Dermis blood vessel endothelial cell (primary cell): ENCODE data around the gene NPVF. TPM values are rescaled to one million over a fixed set of nuclear protein-coding genes. Genes with fewer than 3 reads are reported as not detected.
A peak's percentile ranks its signal among the peaks of the same experiment; 100 is the strongest.

ENCODE experiments used
- DNase-seq: peaks from one replicate; pipeline ENCODE4 v3.0.0; 2010
- total RNA-seq: library from RNA; depleted of rRNA; stranded (reverse); fragments of >200 nt; gene quantifications from 2 replicates; pipeline ENCODE4 v1.2.3, GENCODE V29; 2014

NPVF gene
- total RNA-seq, 1 donor from 2014 or later, result not detected

DNA sequence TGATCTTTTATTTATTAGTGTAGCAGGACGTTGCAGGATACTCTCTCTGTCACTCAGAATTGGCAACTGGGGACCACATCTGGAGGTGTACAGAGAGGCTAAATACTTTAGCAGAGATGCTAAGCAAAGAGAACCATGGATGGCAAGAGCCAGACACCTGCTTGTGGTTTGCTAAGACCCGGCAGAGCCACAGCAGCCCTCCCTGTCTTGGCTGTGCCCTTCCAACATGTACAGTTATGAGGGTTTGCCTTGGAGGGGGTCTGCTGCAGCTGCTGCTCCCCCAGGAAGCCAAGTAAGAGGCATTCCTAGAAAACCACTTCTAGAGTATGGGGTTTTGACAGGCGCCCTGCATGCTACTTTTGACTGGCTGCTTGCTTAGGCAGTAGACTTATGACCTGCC is 5.1 kb downstream of the NPVF start:
- DNase-seq, result no peak

DNA sequence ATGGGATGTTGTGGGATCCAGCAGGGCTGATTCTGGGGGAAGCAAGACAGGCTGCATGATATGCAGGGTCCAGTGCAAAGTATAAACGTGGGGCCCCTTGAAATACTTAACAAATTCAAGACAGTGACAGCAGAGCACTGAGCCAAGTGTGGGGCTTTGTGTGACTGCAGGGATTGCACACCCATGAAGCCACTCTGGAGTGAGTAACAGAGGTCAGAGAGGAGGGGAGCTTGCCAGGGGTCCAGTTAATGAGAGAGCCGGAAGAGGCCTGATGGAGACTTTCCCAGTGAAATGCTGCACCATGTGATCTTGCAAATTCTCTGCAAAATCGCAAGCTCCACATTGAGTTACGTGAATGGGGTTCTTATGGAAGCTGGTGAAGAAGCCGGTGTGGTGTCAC is 5.6 kb downstream of the NPVF start:
- DNase-seq, result no peak

- DNase-seq, result no peak
Measured at GRCh38 chr7:25221009-25221408, 7.3 kb downstream of the NPVF start.

GRCh38 chr7:25218191-25218590 is 10.1 kb downstream of the NPVF start:
- DNase-seq, result no peak

DNA sequence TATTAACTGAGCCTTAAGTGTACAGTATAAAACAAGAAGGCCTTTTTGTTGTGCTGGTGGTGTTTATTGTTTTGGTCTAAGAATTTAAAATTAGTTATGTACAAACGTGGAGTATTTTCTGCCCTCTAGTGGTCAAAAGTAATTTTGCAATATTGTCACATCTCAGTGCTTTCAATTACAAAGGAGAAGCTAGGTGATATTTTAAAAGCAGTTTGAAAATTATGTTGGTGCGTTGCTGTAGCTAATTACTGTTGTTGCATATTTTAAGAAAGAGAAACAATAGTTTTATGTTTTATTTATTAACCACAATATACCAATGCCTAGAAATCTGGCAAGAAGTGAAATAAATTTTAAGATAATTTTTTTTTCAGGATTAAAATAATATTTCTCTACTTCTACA is 11.4 kb downstream of the NPVF start:
- peak; percentile 73 for DNase-seq

DNA sequence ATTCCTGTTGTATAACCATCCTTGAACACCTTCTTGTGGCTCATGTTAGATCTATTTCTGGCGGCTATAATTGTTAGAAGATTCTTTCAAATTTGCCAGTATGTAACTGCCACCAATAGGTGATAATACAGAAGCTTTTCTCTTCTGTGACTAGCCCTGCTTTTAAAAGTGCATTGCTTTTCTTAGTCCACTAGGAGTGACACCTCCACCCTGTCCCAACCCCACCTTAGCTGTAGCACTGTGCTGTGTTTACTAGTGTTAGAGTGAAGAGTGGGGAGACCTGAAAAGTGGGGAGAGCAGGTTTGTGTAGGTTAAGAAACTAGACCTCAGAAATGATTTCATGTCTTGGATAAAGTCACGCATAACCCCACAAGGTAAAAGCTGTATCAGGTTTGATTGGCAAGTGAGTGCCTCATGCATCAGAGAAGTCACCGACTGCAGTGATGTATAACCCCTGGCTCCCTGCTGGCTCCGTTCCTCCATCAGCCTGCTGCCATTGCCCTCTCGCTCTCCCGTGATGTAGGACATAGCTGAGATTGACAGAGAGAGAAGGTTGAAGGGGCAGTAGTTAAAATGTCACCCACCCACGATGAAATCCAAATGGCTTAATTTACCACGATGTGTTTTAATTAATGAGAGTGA is 12.5 kb downstream of the NPVF start:
- no peak for DNase-seq

- DNase-seq, result no peak
Measured at GRCh38 chr7:25208525-25209221, 19.6 kb downstream of the NPVF start.

DNA sequence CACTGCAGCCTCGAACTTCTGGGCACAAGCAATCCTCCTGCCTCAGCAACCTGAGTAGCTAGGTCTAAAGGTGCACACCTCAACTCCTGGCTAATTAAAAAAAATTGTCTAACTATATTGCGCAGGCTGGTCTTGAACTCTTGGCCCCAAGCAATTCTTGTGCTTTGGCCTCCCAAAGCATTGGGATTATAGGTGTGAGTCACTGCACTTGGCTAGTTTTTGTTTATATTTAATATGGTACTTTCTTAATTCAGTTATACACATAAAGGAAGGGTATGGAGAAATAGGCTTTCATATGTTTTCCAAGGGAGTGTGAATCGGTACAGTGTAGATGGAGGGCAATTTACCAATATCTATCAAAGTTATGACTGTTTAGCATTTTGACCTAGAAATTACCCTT is 20.4 kb downstream of the NPVF start:
- DNase-seq, result no peak

DNA sequence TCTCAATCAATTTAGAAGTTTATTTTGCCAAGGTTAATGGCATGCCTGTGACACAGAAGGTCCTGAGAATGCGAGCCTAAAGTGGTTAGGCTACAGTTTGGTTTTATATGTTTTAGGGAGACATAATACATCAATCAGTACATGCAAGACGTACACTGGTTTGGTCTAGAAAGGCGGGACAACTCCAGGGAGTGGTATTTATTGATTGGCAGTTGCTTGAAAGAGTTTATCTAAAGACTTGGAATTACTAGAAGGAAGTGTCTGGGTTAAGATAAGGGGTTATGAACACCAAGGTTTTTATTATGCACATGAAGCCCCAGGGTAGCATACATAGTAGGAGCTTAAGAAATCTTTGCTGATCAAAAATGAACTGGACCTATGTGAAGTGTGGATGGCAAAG is 21.5 kb downstream of the NPVF start:
- DNase-seq, result no peak

DNA sequence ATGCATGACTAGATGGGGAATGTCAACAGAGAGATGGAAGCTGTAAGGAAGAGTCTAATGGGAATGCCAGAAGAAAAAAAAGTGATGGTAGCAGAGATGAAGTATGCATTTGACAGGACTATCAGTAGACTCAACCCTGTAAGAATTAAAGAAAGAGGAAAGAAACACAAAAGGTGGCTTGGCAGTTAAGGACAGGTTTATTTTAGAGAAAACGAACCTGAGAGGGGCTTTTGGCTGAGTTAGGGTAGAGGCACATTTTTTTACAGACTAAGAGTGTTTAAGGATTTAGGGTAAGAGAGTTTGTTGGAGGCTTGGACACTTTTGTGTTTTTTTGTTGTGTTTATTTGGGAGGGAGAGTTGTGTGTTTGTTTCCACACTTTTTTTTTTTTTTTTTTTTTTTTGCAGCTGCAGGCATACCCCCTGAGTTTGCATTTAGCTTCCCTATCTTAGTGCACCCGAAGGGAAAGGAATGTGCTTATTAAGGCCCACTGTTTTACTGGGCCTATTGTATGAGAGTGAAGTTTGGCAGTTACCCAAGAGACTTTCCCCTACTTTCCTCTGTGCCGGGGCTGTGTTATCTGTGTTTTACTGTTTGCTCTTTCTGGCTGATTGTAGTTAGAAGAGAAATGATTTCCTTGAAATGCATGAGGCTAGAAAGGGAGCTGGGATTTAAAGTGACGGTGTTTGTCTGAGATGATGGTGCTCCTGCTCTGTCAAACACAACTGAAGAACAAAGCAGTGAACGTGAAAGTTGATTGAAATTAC is 32.0 kb downstream of the NPVF start:
- peak; percentile 4 for DNase-seq

DNA sequence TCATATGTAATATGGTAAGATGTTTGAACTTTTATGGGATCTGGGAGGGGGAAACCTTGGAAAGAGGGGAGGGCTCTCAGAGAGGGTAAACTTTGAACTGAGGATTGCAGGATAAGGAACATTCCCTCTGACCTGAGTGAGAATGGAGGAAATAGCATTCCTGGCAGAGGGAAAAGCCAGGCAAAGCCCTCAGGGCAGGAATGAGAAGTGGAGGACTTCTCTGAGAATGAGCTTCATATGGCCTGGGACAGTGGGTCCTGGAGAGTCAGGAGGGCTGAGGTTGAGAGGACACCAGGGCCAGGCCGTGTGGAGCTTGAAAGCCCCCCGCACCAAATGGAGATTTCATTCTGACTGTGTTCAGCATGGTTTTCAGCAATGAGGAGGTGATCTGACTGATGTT is 34.2 kb downstream of the NPVF start:
- no peak for DNase-seq

DNA sequence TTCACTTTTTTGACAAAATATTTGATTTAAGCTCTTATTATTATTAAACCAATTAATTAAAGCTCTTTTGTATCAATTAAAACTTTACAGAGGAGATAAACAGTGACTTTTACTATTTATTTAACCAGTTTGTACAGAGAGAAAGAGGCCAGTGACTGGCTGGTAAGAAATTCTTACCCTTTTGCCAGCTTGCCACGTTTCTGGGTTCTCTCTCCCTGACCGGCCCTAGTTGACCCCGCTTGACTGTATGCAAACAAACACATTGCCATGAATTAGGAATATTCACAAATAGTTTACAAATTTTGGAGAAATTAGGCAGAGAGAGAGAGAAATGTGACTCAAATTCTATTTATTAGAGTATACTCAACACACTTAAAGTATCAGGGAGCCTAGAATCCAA is 36.2 kb downstream of the NPVF start:
- DNase-seq, result no peak

DNA sequence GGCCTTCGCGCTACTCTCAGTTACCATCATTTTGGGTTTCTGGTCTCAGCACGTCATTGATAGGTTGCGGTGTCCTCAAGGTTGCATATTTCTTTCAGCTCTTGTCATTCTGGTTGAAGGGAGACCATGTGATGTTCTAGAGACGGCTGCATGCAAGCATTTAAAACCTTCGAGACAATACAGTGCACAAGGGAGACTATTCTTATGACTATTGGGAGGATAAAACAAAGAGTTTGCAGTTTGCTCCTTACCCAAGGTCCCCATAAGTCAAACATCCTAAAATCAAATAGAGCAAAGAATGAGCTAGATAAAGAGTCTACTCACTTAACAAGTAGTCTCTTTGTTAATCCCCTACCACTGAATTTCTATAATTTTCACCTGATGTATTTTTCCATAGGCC is 39.1 kb downstream of the NPVF start:
- DNase-seq, result no peak

- DNase-seq, result no peak
Measured at GRCh38 chr7:25187932-25188331, 40.4 kb downstream of the NPVF start.

DNA sequence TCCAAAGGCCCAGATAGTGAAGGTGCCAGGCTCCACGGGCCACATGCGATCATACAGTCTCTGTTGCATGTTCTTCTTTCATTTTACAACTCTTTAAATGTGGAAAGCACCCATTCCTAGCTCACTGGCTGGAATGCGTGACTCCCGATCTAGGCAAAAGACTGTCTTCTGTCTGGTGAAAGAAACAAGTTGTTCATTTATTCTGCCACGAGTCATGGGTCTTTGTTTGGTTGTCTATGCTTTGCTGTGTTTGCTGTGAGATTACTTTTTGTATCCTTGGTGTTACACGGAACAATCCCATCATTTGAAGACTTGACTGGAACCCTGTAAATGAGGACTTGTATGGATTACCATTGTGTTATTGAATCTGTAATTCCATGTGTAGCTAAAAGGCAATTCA is 41.9 kb downstream of the NPVF start:
- no peak for DNase-seq

GRCh38 chr7:25181532-25181931 is 46.8 kb downstream of the NPVF start:
- no peak for DNase-seq

DNA sequence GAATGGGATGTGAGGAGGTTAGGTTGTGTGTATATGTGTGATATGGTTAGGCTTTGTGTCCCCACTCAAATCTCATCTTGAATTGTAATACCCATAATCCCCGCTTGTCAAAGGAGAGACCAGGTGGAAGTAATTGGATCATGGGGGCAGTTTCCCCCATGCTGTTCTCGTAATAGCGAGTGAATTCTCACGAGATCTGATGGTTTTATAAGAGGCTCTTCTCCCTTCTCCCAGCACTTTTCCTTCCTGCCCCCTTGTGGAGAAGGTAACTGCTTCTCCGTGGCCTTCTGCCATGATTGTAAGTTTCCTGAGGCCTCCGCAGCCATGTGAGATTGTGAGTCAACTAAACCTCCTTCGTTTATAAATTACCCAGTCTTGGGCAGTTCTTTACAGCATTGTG is 47.3 kb downstream of the NPVF start:
- no peak for DNase-seq

DNA sequence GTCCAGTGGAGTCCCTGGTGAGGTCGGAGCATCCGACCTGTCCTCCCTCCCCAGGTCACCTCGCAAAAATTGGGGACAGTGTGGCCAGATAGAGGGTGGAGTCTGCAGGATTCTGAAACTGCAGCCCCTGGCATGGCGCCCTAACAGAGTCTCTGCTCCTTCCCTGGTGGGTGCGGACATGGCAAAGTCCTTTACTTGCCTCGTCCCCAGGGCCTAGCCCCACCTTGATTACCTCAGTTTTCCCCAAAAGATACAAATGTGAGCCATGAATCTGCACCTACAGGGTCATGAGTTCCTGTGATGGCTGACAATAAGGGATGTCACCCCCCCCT is 47.7 kb downstream of the NPVF start:
- no peak for DNase-seq

DNA sequence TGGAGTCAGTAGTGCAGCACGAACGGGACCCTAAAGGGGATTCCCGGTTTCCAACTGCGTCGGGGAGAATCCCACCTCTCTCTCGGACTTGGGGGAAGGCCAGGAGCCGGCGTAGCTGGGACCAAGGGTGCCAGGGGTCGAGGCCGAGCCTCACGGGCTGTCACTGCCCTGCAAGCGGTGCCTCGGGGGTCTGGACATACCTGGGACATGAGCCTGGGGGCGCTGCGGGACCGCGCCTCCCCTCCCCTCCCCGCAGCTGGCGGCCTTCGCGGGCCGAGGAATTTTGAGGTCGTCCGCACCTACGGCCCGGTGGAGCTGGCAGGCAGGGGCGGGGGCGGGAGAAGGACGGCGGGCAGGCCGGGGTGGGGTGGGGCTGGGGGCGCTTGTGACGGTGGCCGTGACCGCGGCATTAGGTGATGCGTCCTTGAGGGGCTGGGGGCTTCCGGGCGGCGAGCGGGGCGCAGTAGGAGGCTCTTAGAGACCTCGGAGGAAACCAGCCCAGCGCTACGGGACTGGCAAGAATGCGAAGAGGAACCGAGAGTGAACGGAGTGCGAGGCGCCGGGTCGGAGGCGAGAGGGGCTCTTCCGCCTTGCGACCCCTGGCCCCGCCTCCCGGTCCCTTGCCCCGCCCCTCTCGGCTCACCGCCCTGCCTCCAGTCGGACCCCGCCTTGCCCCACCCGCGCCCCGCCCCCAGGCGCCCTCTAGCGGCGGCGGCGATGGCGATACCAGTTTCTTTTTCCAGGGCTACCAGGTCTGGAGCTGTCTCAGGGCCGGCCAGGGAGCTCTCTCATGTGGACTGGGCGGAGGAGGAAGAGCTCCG is 48.3 kb downstream of the NPVF start:
- peak; percentile 84 for DNase-seq

DNA sequence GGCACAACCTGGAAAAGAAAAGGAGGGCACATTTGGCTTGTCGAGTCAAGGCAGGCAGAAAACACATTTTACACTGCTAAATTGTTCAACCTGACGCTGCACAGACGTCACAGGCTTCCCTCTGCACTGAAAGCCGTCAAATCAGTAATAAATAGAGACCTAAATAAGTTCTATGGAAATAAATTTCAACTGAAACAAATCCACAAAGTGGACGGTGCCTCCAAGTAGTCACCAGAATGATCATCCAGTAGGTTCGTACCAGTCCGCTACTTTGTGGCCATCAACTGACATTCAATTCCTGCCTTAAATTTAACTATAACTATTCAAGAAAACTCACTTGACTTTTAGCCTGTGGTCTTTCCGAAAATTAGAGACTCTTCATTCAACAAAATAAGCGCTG is 49.0 kb downstream of the NPVF start:
- no peak for DNase-seq
